Right renal pelvis (tissue), 4 donors: ENCODE measurements around the gene GNB2. TPM values are rescaled to one million over a fixed set of nuclear protein-coding genes. Genes with fewer than 3 reads are reported as not detected.

Experiments used
- DNase-seq, 4 donors: peaks; one replicate each; pipeline ENCODE4 v3.0.0-alpha.2; 2013; ENCODE audit warnings: low read depth in 4 of 4, low spot score in 3 of 4, missing footprints in 1 of 4
- polyA plus RNA-seq, 4 donors: library from polyadenylated mRNA; unstranded; fragments of 120-200 nt; gene quantifications; one replicate each; pipeline ENCODE4 v1.2.1, GENCODE V29; 2013; ENCODE audit not compliant: insufficient read length in 4 of 4

Gene GNB2
- 100 to 1,000 TPM; 204 to 237 (median 215) TPM for polyA plus RNA-seq

- peak; percentile 98 to 99 (median 98) for DNase-seq
These were observed at the start of gene GNB2 for GRCh38 chr7:100673302-100673941. Gene GNB2, plus strand, starts transcription at chr7:100673740. Its CDS starts 2,526 bp downstream, at chr7:100676266.

- no peak for DNase-seq
These were observed 49.4 kb upstream of the GNB2 start for GRCh38 chr7:100623951-100624824.

- DNase-seq: no peak
These were observed 47.5 kb upstream of the GNB2 start for GRCh38 chr7:100626055-100626454.

GRCh38 chr7:100626530-100627237, 46.9 kb upstream of the GNB2 start:
- no peak for DNase-seq

- no peak for DNase-seq
These were observed 46.3 kb upstream of the GNB2 start for GRCh38 chr7:100627238-100627549.

- DNase-seq: no peak
These were observed 44.3 kb upstream of the GNB2 start for GRCh38 chr7:100629117-100629716.

- no peak for DNase-seq
These were observed 43.5 kb upstream of the GNB2 start for GRCh38 chr7:100630066-100630465.

GRCh38 chr7:100632951-100633717, 40.4 kb upstream of the GNB2 start:
- no peak for DNase-seq

- DNase-seq: no peak
These were observed 33.5 kb upstream of the GNB2 start for GRCh38 chr7:100639995-100640516.

- no peak for DNase-seq
These were observed 32.8 kb upstream of the GNB2 start for GRCh38 chr7:100640517-100641440.

- no peak for DNase-seq
These were observed 32.1 kb upstream of the GNB2 start, which contains the start of gene TFR2 for GRCh38 chr7:100641463-100641859. Gene TFR2, minus strand, starts transcription at chr7:100641552. Its CDS starts 43 bp downstream, at chr7:100641509.

GRCh38 chr7:100641860-100642533, 31.5 kb upstream of the GNB2 start:
- no peak for DNase-seq

GRCh38 chr7:100642534-100642907, 31.0 kb upstream of the GNB2 start:
- no peak for DNase-seq

- DNase-seq: no peak
These were observed 23.5 kb upstream of the GNB2 start for GRCh38 chr7:100649826-100650565.

GRCh38 chr7:100654908-100655831, 18.4 kb upstream of the GNB2 start:
- no peak for DNase-seq

GRCh38 chr7:100655908-100656674, 17.4 kb upstream of the GNB2 start, which contains the start of gene ACTL6B:
Gene ACTL6B, minus strand, starts transcription at chr7:100656448. Its CDS starts 94 bp downstream, at chr7:100656354.
- DNase-seq: peak in 1 of 4 donors; percentile 53
